Lower lobe of right lung (tissue), 2 donors: ENCODE results near the gene TBC1D19. TPM values are rescaled to one million over a fixed set of nuclear protein-coding genes. Genes with fewer than 3 reads are reported as not detected.

Experiments
- ATAC-seq, 2 donors: fragments of 200-7000 bp; cut with Tn5 transposase; one replicate each; pipeline ENCODE4 v1.9.1; 2020 to 2022; ENCODE audit warnings: mild to moderate bottlenecking in 2 of 2, moderate library complexity in 2 of 2
- DNase-seq: peaks from one replicate; pipeline ENCODE4 v3.0.0-alpha.2; 2020
- H3K27ac ChIP-seq: fragments of 200-600 bp; one replicate; pipeline ENCODE4 v1.8.0; 2022
- H3K27me3 ChIP-seq: fragments of 200-600 bp; one replicate; pipeline ENCODE4 v1.8.0; 2022; ENCODE audit warnings: low read depth
- H3K36me3 ChIP-seq: fragments of 200-600 bp; one replicate; pipeline ENCODE4 v1.8.0; 2022; ENCODE audit warnings: mild to moderate bottlenecking
- H3K4me1 ChIP-seq: fragments of 200-600 bp; one replicate; pipeline ENCODE4 v1.8.0; 2022
- H3K4me3 ChIP-seq: fragments of 200-600 bp; one replicate; pipeline ENCODE4 v1.8.0; 2022; ENCODE audit warnings: mild to moderate bottlenecking
- H3K9me3 ChIP-seq: fragments of 200-600 bp; one replicate; pipeline ENCODE4 v1.8.0; 2022
- CTCF ChIP-seq: fragments of 200-600 bp; IDR thresholded peaks from one replicate; pipeline ENCODE4 v1.8.0; 2022; ENCODE audit warnings: antibody characterized with exemption, mild to moderate bottlenecking
- intact Hi-C: fragments of 100-400 bp; cut with DNase I; formaldehyde crosslinking; loops from one replicate; pipeline ENCODE4 v1.11.0; 2022
- total RNA-seq: library from RNA; stranded (reverse); fragmentation: NEBNext Ultra II Directional; extraction: Animal tissue kit (Norgen Biotek cat#: 25700); gene quantifications from one replicate; pipeline ENCODE4 v1.2.1, GENCODE V29; 2021
- donor health status: DM: no; HTN: yes; CAD: no; lungs with severe emphysema.

The TBC1D19 gene
- total RNA-seq, 1 donor from 2014 or later: 12.5 TPM

GRCh38 chr4:26803211-26803861, 219.5 kb downstream of the TBC1D19 start:
- H3K36me3 ChIP-seq: no peaks in the 10 kb centered on the region
- DNase-seq (no peak), ATAC-seq (no peak)
- no peaks in the 10 kb centered on the region for H3K9me3 ChIP-seq
- intact Hi-C loops: no loop called here
- H3K27ac ChIP-seq: no peak overlapping the region
- no peak for TF ChIP-seq CTCF
- H3K4me3 ChIP-seq: no peak overlapping the region
- no peaks in the 10 kb centered on the region for H3K27me3 ChIP-seq
- H3K4me1 ChIP-seq: no peaks in the 10 kb centered on the region

- ATAC-seq (no peak), DNase-seq (no peak)
- H3K9me3 ChIP-seq: no peaks in the 10 kb centered on the region
- H3K27ac ChIP-seq: no peak overlapping the region
- intact Hi-C loops: no loop called here
- H3K4me3 ChIP-seq: no peak overlapping the region
- TF ChIP-seq CTCF: no peak
- no peaks in the 10 kb centered on the region for H3K36me3 ChIP-seq
- H3K4me1 ChIP-seq: no peaks in the 10 kb centered on the region
- no peaks in the 10 kb centered on the region for H3K27me3 ChIP-seq
Measured at GRCh38 chr4:26804451-26804850, 220.6 kb downstream of the TBC1D19 start.

GRCh38 chr4:26804925-26805324, 221.0 kb downstream of the TBC1D19 start:
- H3K4me1 ChIP-seq: no peaks in the 10 kb centered on the region

More at GRCh38 chr4:26804925-26805324, 221.0 kb downstream of the TBC1D19 start:
- H3K36me3 ChIP-seq: no peaks in the 10 kb centered on the region
- no peak for TF ChIP-seq CTCF
- DNase-seq (no peak), ATAC-seq (no peak)
- no peaks in the 10 kb centered on the region for H3K27me3 ChIP-seq
- H3K4me3 ChIP-seq: no peak overlapping the region
- intact Hi-C loops: no loop called here
- H3K9me3 ChIP-seq: no peaks in the 10 kb centered on the region
- H3K27ac ChIP-seq: no peak overlapping the region

Other genes with a start within 250 kb of the TBC1D19 start
- gene CCKAR, start 93.6 kb upstream of the TBC1D19 start, total RNA-seq: not detected